Measurements from ENCODE around the gene KDF1.
"Not testable (repeated sequence)": the region's sequence is repeated elsewhere in the genome, so short reads cannot be mapped to it uniquely, and the experiment has no call there.

KDF1 gene

DNA sequence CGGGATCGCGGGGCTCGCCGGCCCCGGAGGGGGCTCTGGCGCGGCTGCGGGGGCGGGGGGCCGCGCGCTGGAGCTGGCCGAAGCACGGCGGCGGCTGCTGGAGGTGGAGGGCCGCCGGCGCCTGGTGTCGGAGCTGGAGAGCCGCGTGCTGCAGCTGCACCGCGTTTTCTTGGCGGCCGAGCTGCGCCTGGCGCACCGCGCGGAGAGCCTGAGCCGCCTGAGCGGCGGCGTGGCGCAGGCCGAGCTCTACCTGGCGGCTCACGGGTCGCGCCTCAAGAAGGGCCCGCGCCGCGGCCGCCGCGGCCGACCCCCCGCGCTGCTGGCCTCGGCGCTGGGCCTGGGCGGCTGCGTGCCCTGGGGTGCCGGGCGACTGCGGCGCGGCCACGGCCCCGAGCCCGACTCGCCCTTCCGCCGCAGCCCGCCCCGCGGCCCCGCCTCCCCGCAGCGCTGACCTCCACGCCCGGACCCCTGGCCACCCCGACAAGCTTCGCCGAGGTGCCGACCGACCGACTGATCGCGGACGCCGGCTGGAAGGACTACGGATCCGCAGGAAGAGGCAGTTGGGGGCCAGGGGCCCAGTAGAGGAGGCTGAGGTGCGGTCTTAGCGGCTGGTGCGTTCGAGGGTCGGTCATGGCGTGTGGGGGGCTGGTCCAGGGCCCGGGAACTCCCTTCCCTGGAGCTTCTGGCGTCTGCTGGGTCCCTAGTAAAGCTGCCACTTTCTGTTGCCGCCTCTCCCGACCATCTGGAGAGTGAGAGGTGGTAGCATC, 33.9 kb upstream of the KDF1 start:
- DNase-seq (ENCODE audit: low read depth, low spot score), result peak; percentile 63

GRCh38 chr1:26993237-26994019, 33.2 kb upstream of the KDF1 start, which contains the start of gene TRNP1:
TRNP1 (plus strand) TSS chr1:26993692; CDS start chr1:26993787, 95 bp downstream.
- DNase-seq (ENCODE audit: low read depth, low spot score), result peak; percentile 88

- DNase-seq (ENCODE audit: low read depth, low spot score), result no peak
Measured at GRCh38 chr1:26991310-26992116, 31.2 kb upstream of the KDF1 start.

GRCh38 chr1:26989403-26990109, 29.3 kb upstream of the KDF1 start:
- not testable (repeated sequence) for DNase-seq (ENCODE audit: low read depth, low spot score)

DNA sequence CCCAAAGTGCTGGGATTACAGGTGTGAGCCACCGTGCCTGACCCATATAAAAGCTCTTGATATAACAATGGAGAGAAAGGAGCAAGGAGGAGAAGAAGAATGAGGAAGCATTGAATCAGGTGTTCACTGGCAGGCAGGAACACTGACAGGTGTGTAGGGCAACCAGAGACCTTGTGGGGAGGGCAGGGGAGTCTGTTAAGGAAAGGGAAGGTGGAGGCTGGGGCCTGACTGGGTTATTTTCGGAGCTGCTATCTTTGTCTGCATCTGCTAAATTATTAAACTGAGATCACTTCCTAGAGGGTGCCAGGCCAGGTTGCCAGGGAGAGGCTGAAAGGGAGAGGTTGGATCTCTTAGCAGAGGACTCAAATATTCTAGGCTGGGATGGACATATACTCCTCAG, 26.4 kb upstream of the KDF1 start:
- DNase-seq (ENCODE audit: low read depth, low spot score), result no peak

DNA sequence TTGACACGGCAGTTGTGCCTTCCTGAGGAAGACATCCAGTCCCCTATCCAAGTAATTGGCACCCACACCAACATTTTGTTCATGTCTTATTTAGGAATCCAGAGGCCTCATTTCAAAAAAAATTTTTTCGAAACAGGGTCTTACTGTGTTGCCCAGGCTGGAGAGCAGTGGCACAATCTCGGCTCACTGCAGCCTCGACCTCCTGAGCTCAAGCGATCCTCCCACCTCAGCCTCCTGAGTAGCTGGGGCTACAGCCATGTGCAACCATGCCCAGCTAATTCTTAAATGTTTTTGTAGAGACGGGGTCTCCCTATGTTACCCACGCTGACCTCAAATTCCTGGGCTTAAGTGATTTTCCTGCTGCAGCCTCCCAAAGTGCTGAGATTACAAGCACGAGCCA, 24.0 kb upstream of the KDF1 start:
- DNase-seq (ENCODE audit: low read depth, low spot score), result no peak

GRCh38 chr1:26983863-26984262, 23.6 kb upstream of the KDF1 start:
- DNase-seq (ENCODE audit: low read depth, low spot score), result no peak

DNA sequence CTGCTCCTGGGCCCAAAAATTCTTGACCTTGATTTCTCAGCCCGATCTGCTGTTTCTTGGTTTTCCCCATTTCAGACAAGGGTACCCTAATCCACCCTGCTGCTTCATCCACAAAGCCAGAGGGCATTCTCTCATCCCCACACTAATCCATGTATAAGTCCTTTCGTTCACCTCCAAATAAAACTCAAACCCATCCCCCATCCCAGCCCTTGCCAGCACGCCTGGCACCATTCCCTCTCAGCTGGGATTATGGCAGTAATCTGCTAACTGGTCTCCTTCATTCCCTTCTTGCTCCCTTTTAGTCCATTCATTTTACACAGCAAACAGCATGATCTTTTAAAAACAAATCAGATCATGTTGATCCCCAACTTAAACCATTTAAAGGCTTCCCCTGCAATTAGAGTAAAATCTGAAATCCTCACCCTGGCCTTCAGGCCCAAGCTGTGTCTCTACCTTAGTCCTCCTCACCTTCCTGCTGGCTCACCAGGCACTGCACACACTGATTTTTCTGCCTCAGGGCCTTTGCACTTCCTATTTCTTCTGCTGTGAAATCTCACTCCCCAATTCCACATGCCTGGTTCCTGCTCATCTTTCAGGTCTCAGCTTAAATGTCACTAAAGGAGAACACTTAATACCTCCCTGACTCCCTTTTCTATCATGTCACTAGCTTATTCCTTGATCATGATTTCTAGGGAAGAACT, 21.0 kb upstream of the KDF1 start:
- DNase-seq (ENCODE audit: low read depth, low spot score), result no peak

DNA sequence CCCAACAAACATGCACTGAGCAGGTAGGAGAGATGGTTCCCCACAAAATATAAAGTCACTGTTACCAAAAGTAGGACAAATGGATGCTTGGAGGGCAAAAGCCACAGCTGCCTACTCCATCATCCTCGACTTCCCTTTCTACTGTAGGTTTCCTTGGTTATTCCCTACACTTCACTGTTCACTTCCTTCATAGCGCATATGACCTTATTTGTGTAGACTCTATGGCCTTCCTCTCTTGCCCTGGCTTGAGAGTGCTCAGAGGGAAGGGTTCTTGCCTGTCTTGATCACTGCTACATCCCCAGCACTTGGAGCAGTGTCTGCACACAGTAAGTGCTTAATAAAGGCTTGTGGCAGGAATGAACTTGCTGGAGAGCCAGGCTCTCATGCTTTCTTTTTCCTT, 18.6 kb upstream of the KDF1 start:
- DNase-seq (ENCODE audit: low read depth, low spot score), result no peak

DNA sequence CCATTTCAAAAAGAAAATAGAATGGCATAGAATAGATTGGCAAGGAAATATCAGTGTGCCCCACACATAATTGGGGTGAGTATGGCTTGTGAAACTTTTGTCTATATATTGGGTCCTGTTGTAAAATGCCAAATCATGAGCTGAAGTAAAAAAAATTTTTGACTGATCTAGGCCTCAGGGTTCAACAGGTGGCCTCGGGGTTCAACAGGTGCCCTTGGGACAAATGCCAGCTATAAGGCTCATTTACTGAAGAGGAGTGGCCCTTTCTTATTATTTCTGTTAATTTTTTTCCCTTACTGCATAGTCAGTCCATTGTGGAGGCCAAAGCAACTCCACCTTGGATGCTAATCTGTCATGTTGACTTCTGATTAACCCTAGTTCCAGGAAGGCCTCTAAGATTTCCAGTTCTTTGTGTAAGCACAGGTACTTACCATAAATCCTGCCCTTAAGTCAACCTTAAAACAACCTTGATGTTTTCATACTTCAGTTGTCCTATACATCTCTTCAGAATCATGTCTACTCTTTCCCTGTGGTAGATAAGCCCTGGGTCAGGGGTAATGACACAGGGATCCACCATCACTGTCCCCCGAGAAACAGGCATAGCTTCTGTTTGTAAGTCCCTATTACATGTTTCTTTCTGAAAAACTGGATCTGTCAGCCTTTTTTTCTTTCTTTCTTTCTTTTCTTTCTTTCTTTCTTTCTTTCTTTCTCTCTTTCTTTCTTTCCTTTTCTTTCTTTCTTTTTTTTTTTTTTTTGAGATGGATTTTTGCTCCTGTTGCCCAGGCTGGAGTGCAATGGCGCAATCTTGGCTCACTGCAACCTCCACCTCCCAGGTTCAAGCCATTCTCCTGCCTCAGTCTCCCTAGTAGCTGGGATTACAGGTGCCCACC, 16.6 kb upstream of the KDF1 start:
- DNase-seq (ENCODE audit: low read depth, low spot score), result no peak

DNA sequence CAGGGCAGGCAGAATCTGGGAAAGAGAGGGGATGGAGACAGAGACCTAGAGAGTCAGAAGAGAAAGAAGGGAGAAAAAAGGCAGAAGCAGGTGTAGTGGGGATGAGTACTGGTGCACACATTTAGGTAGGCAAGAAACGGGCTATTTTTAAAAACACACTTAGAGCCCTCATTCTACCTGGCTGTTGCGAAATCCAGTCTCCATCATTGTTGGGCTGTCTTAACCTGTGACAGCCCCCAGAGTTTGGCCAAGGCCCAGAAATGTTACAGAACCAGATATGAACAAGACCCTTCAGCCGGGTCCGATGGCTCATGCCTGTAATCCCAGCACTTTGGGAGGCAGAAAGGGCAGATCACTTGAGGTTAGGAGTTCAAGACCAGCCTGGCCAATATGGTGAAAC, 12.6 kb upstream of the KDF1 start:
- no peak for DNase-seq (ENCODE audit: low read depth, low spot score)

- no peak for DNase-seq (ENCODE audit: low read depth, low spot score)
Measured at GRCh38 chr1:26972390-26972789, 12.1 kb upstream of the KDF1 start.

- no peak for DNase-seq (ENCODE audit: low read depth, low spot score)
Measured at GRCh38 chr1:26971590-26971989, 11.3 kb upstream of the KDF1 start.

DNA sequence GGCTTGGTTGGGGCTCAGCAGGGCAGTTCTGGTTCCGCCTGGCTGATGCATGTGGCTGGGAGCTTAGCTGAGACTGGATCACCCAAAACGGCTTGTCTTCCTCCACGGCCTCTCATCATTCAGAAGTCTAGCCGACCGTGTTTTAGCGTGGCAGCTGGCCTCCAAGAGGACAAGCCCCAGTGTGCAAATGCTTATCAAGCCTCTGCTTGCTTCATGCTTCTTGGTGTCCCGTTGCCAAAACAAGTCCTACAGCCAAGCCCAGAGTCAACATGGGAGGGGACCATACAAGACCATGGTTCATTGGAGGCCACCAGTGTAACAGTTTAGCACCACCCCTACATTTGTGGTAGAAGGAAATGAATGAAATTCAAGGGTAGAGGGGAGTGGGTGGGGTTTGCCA, 10.5 kb upstream of the KDF1 start:
- no peak for DNase-seq (ENCODE audit: low read depth, low spot score)

GRCh38 chr1:26965628-26966027, 5.4 kb upstream of the KDF1 start:
- no peak for DNase-seq (ENCODE audit: low read depth, low spot score)

GRCh38 chr1:26965213-26965612, 4.9 kb upstream of the KDF1 start:
- DNase-seq (ENCODE audit: low read depth, low spot score), result no peak

GRCh38 chr1:26961826-26962225, 1.6 kb upstream of the KDF1 start:
- DNase-seq (ENCODE audit: low read depth, low spot score), result peak; percentile 48

DNA sequence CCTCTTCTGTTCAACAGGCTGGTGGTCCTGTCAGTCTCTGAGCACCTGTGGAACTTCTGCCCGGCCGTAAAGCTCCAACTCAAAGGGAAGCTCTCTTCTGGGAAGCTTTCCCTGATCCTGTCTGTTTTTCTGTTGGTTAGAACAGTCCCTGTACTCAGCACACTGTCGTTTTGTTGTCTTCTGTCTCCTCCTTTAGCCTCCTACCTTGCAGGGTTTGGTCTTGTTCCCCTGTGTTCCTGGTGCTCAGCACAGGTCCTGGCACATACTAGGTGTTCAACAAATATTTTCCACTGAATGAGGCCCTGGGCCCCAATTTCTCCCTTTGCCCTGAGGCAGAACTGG, 328 bp upstream of the KDF1 start:
- no peak for DNase-seq (ENCODE audit: low read depth, low spot score)

- no peak for DNase-seq (ENCODE audit: low read depth, low spot score)
Measured at GRCh38 chr1:26959270-26959669, 998 bp downstream of the KDF1 start.

GRCh38 chr1:26957306-26957705, 3.0 kb downstream of the KDF1 start:
- DNase-seq (ENCODE audit: low read depth, low spot score), result no peak

Measured in astrocyte of the hippocampus (primary cell).